A673 (cell line): ENCODE results near the gene PLEKHA8. TPM values are rescaled to one million over a fixed set of nuclear protein-coding genes. Genes with fewer than 3 reads are reported as not detected.

Experiments
- BruUV-seq: library from RNA; stranded (reverse); fragments of 400-500 nt; replicated peaks from 2 replicates; lab custom pipeline; 2021; lab: Mats Ljungman, UMichigan
- CTCF ChIA-PET: fragments of 300-600 bp; sonication (Branson Sonifier 250); formaldehyde crosslinking; loops from one replicate; lab custom pipeline; 2022; ENCODE audit warnings: antibody characterized with exemption; lab: Charles Lee
- POLR2A ChIA-PET: fragments of 300-600 bp; sonication (Branson Sonifier 250); formaldehyde crosslinking; loops from one replicate; lab custom pipeline; 2022; ENCODE audit warnings: antibody characterized with exemption; ENCODE audit not compliant: low non-redundant PET; lab: Charles Lee
- DNase-seq: peaks from one replicate; pipeline ENCODE4 v3.0.0-alpha.2; 2015; ENCODE audit warnings: low spot score
- H3K27ac ChIP-seq: fragments of 200-600 bp; sonication (generic); 2 replicates; pipeline ENCODE4 v1.5.1; 2016; ENCODE audit warnings: mixed run types, low read depth, mild to moderate bottlenecking, mixed read lengths, antibody characterized with exemption, low read length; ENCODE audit not compliant: poor library complexity, severe bottlenecking
- H3K27me3 ChIP-seq: fragments of 200-600 bp; sonication (generic); replicated peaks from 2 replicates; pipeline ENCODE4 v1.6.1; 2017; ENCODE audit warnings: mixed run types, low read depth, mild to moderate bottlenecking, mixed read lengths, antibody characterized with exemption, low read length; ENCODE audit not compliant: insufficient read depth, poor library complexity
- H3K36me3 ChIP-seq: fragments of 200-600 bp; sonication (generic); 2 replicates; pipeline ENCODE4 v1.6.1; 2016; ENCODE audit warnings: mixed run types, mild to moderate bottlenecking, mixed read lengths, antibody characterized with exemption, low read length; ENCODE audit not compliant: insufficient read depth, poor library complexity, severe bottlenecking
- H3K4me1 ChIP-seq: fragments of 200-600 bp; sonication (generic); 2 replicates; pipeline ENCODE4 v1.6.1; 2017; ENCODE audit warnings: mixed run types, mild to moderate bottlenecking, mixed read lengths, antibody characterized with exemption, low read length; ENCODE audit not compliant: insufficient read depth, poor library complexity, severe bottlenecking
- H3K4me3 ChIP-seq: fragments of 200-600 bp; sonication (generic); 2 replicates; pipeline ENCODE4 v1.5.1; 2016; ENCODE audit warnings: low read depth, mixed run types, mild to moderate bottlenecking, mixed read lengths, low read length; ENCODE audit not compliant: poor library complexity, severe bottlenecking
- H3K9me3 ChIP-seq: fragments of 200-600 bp; sonication (generic); 2 replicates; pipeline ENCODE4 v1.6.1; 2016; ENCODE audit warnings: mixed run types, low read depth, mild to moderate bottlenecking, mixed read lengths, antibody characterized with exemption, low read length; ENCODE audit not compliant: poor library complexity, severe bottlenecking
- CTCF ChIP-seq: fragments of 300-800, 200-600 bp; sonication (generic); conservative IDR thresholded peaks from 2 replicates; pipeline ENCODE4 v1.5.1; 2017; ENCODE audit warnings: low read depth, mild to moderate bottlenecking, antibody characterized with exemption, low read length, moderate library complexity, mixed read lengths
- EZH2 ChIP-seq: fragments of 200-600 bp; sonication (generic); IDR thresholded peaks from 2 replicates; pipeline ENCODE4 v1.6.1; 2017; ENCODE audit warnings: borderline replicate concordance, low read depth, mild to moderate bottlenecking, mixed read lengths, antibody characterized with exemption, low read length; ENCODE audit not compliant: poor library complexity, severe bottlenecking
- intact Hi-C: fragments of 100-400 bp; cut with micrococcal nuclease; formaldehyde crosslinking; loops from one replicate; pipeline ENCODE4 v1.10.0; 2022; ENCODE audit not compliant: unreplicated experiment
- total RNA-seq: library from RNA; stranded (reverse); gene quantifications from 2 replicates; pipeline ENCODE4 v1.2.3, GENCODE V29; 2021

The PLEKHA8 gene
- total RNA-seq, 1 experiment from 2014 or later, result 22.2 TPM

DNA sequence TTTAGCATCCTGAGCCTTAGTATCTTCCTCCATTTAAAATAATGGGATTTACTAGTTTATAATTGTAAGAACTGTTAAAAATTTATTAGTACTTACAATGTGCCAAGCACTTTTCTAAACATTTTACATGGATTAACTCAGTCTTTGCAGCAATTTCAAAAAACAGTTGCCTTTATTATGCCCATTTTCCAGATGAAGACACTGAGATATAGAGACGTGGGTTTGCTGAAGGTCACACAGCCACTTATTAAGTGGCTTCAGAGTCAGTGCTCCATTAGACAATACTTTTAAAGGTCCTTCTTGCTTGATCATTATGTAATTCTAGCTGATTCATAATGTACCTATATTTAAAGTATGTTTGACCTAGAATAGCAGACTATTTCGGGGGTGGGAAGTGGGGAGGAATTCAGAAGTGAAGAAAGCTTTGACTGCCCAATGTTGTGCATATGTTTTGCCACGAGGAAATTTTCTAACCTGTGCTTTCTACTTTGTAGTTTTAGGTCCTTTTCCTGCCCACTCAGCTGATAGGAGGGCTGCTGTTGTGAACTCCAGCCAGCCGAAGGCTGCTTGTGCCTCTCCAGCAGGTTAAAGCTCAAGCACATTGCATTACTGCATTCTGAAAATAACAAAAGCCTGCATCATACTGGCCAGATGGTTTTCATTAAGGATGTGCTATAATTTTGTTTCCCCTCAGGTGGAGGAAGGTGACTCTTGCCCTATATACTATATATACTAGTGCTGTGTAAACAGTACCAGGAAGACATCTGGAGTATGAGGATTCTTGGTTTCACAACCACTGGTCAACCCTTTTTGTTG lies 4.3 kb downstream of the PLEKHA8 start:
- BruUV-seq, result no TSS peak
- ChIA-PET POLR2A (no interaction called here), CTCF (no interaction called here)
- Histone ChIP-seq H3K27me3 (no peaks in the 10 kb centered on the region), H3K4me3 (no peak overlapping the region), H3K9me3 (no peaks in the 10 kb centered on the region), H3K27ac (no peak overlapping the region), H3K4me1 (peaks cover 9% of the 10 kb centered on the region), H3K36me3 (no peaks in the 10 kb centered on the region)
- no peak for DNase-seq
- TF ChIP-seq CTCF, result no peak
- no peak for TF ChIP-seq EZH2
- intact Hi-C loops, result no loop called here

GRCh38 chr7:30034501-30034900 lies 6.3 kb downstream of the PLEKHA8 start:
- Histone ChIP-seq H3K4me3 (no peak overlapping the region), H3K27ac (no peak overlapping the region), H3K36me3 (no peaks in the 10 kb centered on the region), H3K4me1 (peaks cover 9% of the 10 kb centered on the region), H3K27me3 (no peaks in the 10 kb centered on the region), H3K9me3 (no peaks in the 10 kb centered on the region)
- ChIA-PET CTCF (no interaction called here), POLR2A (no interaction called here)
- no peak for DNase-seq
- BruUV-seq, result no TSS peak
- TF ChIP-seq CTCF (no peak), EZH2 (no peak)
- intact Hi-C loops, result no loop called here

DNA sequence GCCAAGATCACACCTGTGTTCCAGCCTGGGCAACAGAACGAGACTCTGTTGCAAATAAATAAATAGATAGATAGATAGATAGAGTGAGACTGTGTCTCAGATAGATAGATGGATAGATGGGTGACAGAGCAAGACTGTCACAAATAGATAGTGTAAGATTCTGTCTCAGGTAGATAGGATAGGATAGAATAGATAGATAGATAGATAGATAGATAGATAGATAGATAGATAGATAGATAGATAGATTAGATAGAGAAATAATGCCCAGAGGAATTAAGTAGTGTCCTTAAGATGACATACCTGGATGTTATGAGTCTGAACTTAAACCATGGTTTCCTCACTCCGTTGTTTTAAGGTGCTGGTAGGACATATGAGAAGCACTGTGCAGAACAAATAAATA lies 8.0 kb downstream of the PLEKHA8 start:
- Histone ChIP-seq H3K4me1 (no peaks in the 10 kb centered on the region), H3K4me3 (no peak overlapping the region), H3K27me3 (no peaks in the 10 kb centered on the region), H3K27ac (no peak overlapping the region), H3K9me3 (no peaks in the 10 kb centered on the region), H3K36me3 (no peaks in the 10 kb centered on the region)
- TF ChIP-seq CTCF, result no peak
- no peak for TF ChIP-seq EZH2
- BruUV-seq, result no TSS peak
- no peak for DNase-seq
- intact Hi-C loops, result no loop called here
- CTCF ChIA-PET, result no interaction called here
- POLR2A ChIA-PET, result interaction anchor here (0.7 kb wide), 1 partner anchor 185 kb away, joined by 3 read pairs; no protein-coding TSS in a partner anchor
